HCT116 (cell line): Measurements from ENCODE around the gene FAM236B. TPM values are rescaled to one million over a fixed set of nuclear protein-coding genes. Genes with fewer than 3 reads are reported as not detected.
A peak's percentile ranks its signal among the peaks of the same experiment; 100 is the strongest.
"Not testable (repeated sequence)": the region's sequence is repeated elsewhere in the genome, so short reads cannot be mapped to it uniquely, and the experiment has no call there.

ENCODE experiments used
- ATAC-seq: fragments of 200-7000 bp; cut with Tn5 transposase; 2 replicates; pipeline ENCODE4 v1.9.1; 2020; ENCODE audit warnings: mild to moderate bottlenecking, moderate library complexity
- BruUV-seq: library from RNA; stranded (reverse); fragments of 400-500 nt; replicated peaks from 2 replicates; lab custom pipeline; 2021; lab: Mats Ljungman, UMichigan
- CTCF ChIA-PET: fragments of 300-600 bp; sonication (Branson Sonifier 250); formaldehyde crosslinking; loops from one replicate; lab custom pipeline; 2021; ENCODE audit warnings: antibody characterized with exemption; lab: Charles Lee
- POLR2A ChIA-PET: fragments of 300-600, 350-600 bp; sonication (Branson Sonifier 250); formaldehyde crosslinking; loops from one replicate; lab custom pipeline; 2021; ENCODE audit warnings: antibody characterized with exemption; lab: Charles Lee
- RAD21 ChIA-PET, 2 experiments: fragments of 300-600 bp; sonication (Branson Sonifier 250); formaldehyde crosslinking; loops; one replicate each; lab custom pipeline; 2023; ENCODE audit warnings: low total read pairs in 2 of 2; ENCODE audit not compliant: uncharacterized antibody in 2 of 2, unreplicated experiment in 2 of 2, low non-redundant PET in 1 of 2; lab: Charles Lee
- DNase-seq: peaks from one replicate; pipeline ENCODE4 v3.0.0-alpha.2; 2010; ENCODE audit warnings: low read depth, low spot score
- H2AFZ ChIP-seq: fragments of 200-600 bp; shearing (Covaris generic), sonication (generic); 2 replicates; pipeline ENCODE4 v1.6.1; 2017; ENCODE audit warnings: low read depth, mixed run types, mixed read lengths, antibody characterized with exemption, low read length; ENCODE audit not compliant: poor library complexity, severe bottlenecking
- H3K27ac ChIP-seq: 2 replicates; pipeline ENCODE4 v1.5.1; 2012; ENCODE audit warnings: low read depth, low read length
- H3K27me3 ChIP-seq: fragments of 200-600 bp; sonication (generic); 2 replicates; pipeline ENCODE4 v1.6.1; 2016; ENCODE audit warnings: mixed run types, low read length, mixed read lengths; ENCODE audit not compliant: insufficient read depth
- H3K36me3 ChIP-seq, 2 experiments: fragments of 200-500 bp in 1 of 2; fragments of 200-600 bp in 1 of 2; sonication (Bioruptor generic) in 1 of 2; sonication (generic) in 1 of 2; 2 replicates each; pipeline versions ENCODE4 v1.5.1 to v1.6.1; 2014 to 2016; ENCODE audit warnings: low read length in 2 of 2, inconsistent platforms in 1 of 2, mixed read lengths in 1 of 2, mixed run types in 1 of 2; ENCODE audit not compliant: insufficient read depth in 2 of 2, control insufficient read depth in 1 of 2
- H3K4me1 ChIP-seq, 2 experiments: fragments of 200-600 bp in 1 of 2; sonication (generic) in 1 of 2; 2 replicates each; pipeline versions ENCODE4 v1.5.1 to v1.6.1; 2012 to 2017; ENCODE audit warnings: low read length in 2 of 2, inconsistent platforms in 1 of 2, mild to moderate bottlenecking in 1 of 2, mixed read lengths in 1 of 2, mixed run types in 1 of 2, moderate library complexity in 1 of 2; ENCODE audit not compliant: insufficient read depth in 2 of 2, control insufficient read depth in 1 of 2
- H3K4me2 ChIP-seq: fragments of 200-600 bp; sonication (generic); 2 replicates; pipeline ENCODE4 v1.6.1; 2017; ENCODE audit warnings: mixed run types, low read length, mixed read lengths
- H3K4me3 ChIP-seq, 2 experiments: fragments of 200-600 bp in 1 of 2; sonication (generic) in 1 of 2; replicated peaks in 1 of 2; 2 replicates each; pipeline ENCODE4 v1.5.1; 2011 to 2016; ENCODE audit warnings: low read length in 2 of 2, control low read depth in 1 of 2, low read depth in 1 of 2, mild to moderate bottlenecking in 1 of 2, mixed read lengths in 1 of 2, mixed run types in 1 of 2
- H3K79me2 ChIP-seq: fragments of 200-600 bp; sonication (generic); 2 replicates; pipeline ENCODE4 v1.6.1; 2017; ENCODE audit warnings: mild to moderate bottlenecking, mixed run types, low read length, moderate library complexity, mixed read lengths; ENCODE audit not compliant: insufficient read depth
- H3K9ac ChIP-seq: fragments of 200-600 bp; sonication (generic); 2 replicates; pipeline ENCODE4 v1.6.1; 2016; ENCODE audit warnings: low read length, mixed read lengths
- H3K9me2 ChIP-seq: fragments of 200-600 bp; sonication (generic), shearing (Covaris generic); 2 replicates; pipeline ENCODE4 v1.6.1; 2017; ENCODE audit warnings: mixed run types, mild to moderate bottlenecking, moderate library complexity; ENCODE audit not compliant: insufficient read depth
- H3K9me3 ChIP-seq, 2 experiments: fragments of 200-500 bp in 1 of 2; fragments of 200-600 bp in 1 of 2; sonication (Bioruptor generic) in 1 of 2; sonication (generic) in 1 of 2; 2 replicates each; pipeline ENCODE4 v1.6.1; 2014 to 2017; ENCODE audit warnings: low read length in 2 of 2, mixed read lengths in 2 of 2, inconsistent platforms in 1 of 2, low read depth in 1 of 2, mild to moderate bottlenecking in 1 of 2, mixed run types in 1 of 2, moderate library complexity in 1 of 2; ENCODE audit not compliant: control insufficient read depth in 1 of 2, insufficient read depth in 1 of 2
- H4K20me1 ChIP-seq: fragments of 200-600 bp; sonication (generic), shearing (Covaris generic); 2 replicates; pipeline ENCODE4 v1.6.1; 2017; ENCODE audit warnings: mixed run types, mild to moderate bottlenecking, moderate library complexity; ENCODE audit not compliant: insufficient read depth
- intact Hi-C: fragments of 100-400 bp; cut with micrococcal nuclease; formaldehyde crosslinking; loops from 2 replicates; pipeline ENCODE4 v1.10.0; 2022
- total RNA-seq: library from RNA; stranded (reverse); gene quantifications from one replicate; pipeline ENCODE4 v1.2.1, GENCODE V29; 2021; ENCODE audit not compliant: unreplicated experiment

The FAM236B gene
- total RNA-seq, 1 experiment from 2014 or later, result not detected

- H3K27ac ChIP-seq, RAD21 ChIA-PET, H3K4me1 ChIP-seq, H3K36me3 ChIP-seq, H3K4me2 ChIP-seq, DNase-seq, H3K4me3 ChIP-seq, POLR2A ChIA-PET, H3K9ac ChIP-seq, H3K9me2 ChIP-seq, H3K9me3 ChIP-seq, H4K20me1 ChIP-seq, H2AFZ ChIP-seq, H3K27me3 ChIP-seq, intact Hi-C loops, BruUV-seq, H3K79me2 ChIP-seq, CTCF ChIA-PET: not testable (repeated sequence)
- peak; percentile 76 for ATAC-seq
These were observed 5.0 kb downstream of the FAM236B start for GRCh38 chrX:72777467-72777790.

- H3K27me3 ChIP-seq, H2AFZ ChIP-seq, H3K36me3 ChIP-seq, H3K9me3 ChIP-seq, POLR2A ChIA-PET, intact Hi-C loops, H3K9me2 ChIP-seq, H3K4me1 ChIP-seq, CTCF ChIA-PET, H3K9ac ChIP-seq, H3K27ac ChIP-seq, H3K79me2 ChIP-seq, DNase-seq, H4K20me1 ChIP-seq, RAD21 ChIA-PET, H3K4me2 ChIP-seq, H3K4me3 ChIP-seq, BruUV-seq: not testable (repeated sequence)
- peak; percentile 89 for ATAC-seq
These were observed 5.6 kb downstream of the FAM236B start, which contains the start of gene DMRTC1B for GRCh38 chrX:72776653-72777466. TSS of gene DMRTC1B (plus strand) at chrX:72776890. CDS start at chrX:72845136, 68,246 bp downstream.

- H3K79me2 ChIP-seq, RAD21 ChIA-PET, H3K9ac ChIP-seq, intact Hi-C loops, CTCF ChIA-PET, H2AFZ ChIP-seq, ATAC-seq, H3K36me3 ChIP-seq, H3K9me3 ChIP-seq, H3K27ac ChIP-seq, POLR2A ChIA-PET, BruUV-seq, H3K9me2 ChIP-seq, H4K20me1 ChIP-seq, DNase-seq, H3K4me1 ChIP-seq, H3K4me3 ChIP-seq, H3K27me3 ChIP-seq, H3K4me2 ChIP-seq: not testable (repeated sequence)
These were observed 22.0 kb downstream of the FAM236B start for GRCh38 chrX:72760454-72760853.

DNA sequence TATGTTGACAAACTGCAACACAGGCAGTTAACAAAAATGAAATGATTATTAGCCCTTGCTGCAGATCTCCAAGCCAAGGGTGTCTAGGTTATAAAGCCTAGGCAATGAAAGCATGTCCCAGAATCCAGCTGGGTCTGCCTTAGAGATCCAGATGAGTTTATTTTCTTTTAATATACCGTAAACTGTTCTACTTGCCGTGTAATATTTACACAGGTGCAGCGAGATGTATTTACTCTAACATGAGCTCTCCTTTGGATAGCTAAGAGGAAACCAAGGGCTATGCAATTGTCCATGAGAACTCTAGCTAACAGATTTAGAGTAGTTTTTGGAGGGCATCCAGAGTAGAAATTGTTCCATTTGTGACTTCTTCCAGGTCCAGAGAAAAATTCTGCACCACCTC lies 33.9 kb downstream of the FAM236B start:
- H4K20me1 ChIP-seq, H3K27me3 ChIP-seq, intact Hi-C loops, RAD21 ChIA-PET, H3K79me2 ChIP-seq, BruUV-seq, ATAC-seq, H3K9me2 ChIP-seq, H3K36me3 ChIP-seq, CTCF ChIA-PET, POLR2A ChIA-PET, H3K4me3 ChIP-seq, H3K27ac ChIP-seq, H3K4me2 ChIP-seq, H3K4me1 ChIP-seq, DNase-seq, H3K9me3 ChIP-seq, H2AFZ ChIP-seq, H3K9ac ChIP-seq: not testable (repeated sequence)
